ENCODE results near the gene MBD2.

- no peak for TF ChIP-seq CREB1 (IDR thresholded peaks at IDR 0.05; ENCODE audit: low read depth)
- TF ChIP-seq MAX (IDR thresholded peaks at IDR 0.05): no peak
- TF ChIP-seq USF1 (IDR thresholded peaks at IDR 0.05): no peak
Observed at GRCh38 chr18:54147439-54147838, 77.0 kb downstream of the MBD2 start.

All from Ishikawa (cell line).